Colonic mucosa (tissue), 4 donors: ENCODE results near the gene TRPV4. TPM values are rescaled to one million over a fixed set of nuclear protein-coding genes. Genes with fewer than 3 reads are reported as not detected.

Experiments used
- DNase-seq: peaks from one replicate; pipeline ENCODE4 v3.0.0-alpha.2; 2020
- H3K27ac ChIP-seq: fragments of 200-600 bp; one replicate; pipeline ENCODE4 v1.8.0; 2021
- H3K27me3 ChIP-seq: fragments of 200-600 bp; one replicate; pipeline ENCODE4 v1.8.0; 2021
- H3K36me3 ChIP-seq: fragments of 200-600 bp; one replicate; pipeline ENCODE4 v1.8.0; 2021
- H3K4me1 ChIP-seq: fragments of 200-600 bp; one replicate; pipeline ENCODE4 v1.8.0; 2021; ENCODE audit warnings: mild to moderate bottlenecking
- H3K4me3 ChIP-seq: fragments of 200-600 bp; one replicate; pipeline ENCODE4 v1.8.0; 2021
- H3K9ac ChIP-seq, 2 donors: one replicate each; pipeline ENCODE4 v1.7.0; 2013; ENCODE audit warnings: control low read depth in 2 of 2, low read depth in 2 of 2, low read length in 2 of 2
- H3K9me3 ChIP-seq: fragments of 200-600 bp; one replicate; pipeline ENCODE4 v1.8.0; 2021
- CTCF ChIP-seq: fragments of 200-600 bp; IDR thresholded peaks from one replicate; pipeline ENCODE4 v1.8.0; 2022; ENCODE audit warnings: antibody characterized with exemption, mild to moderate bottlenecking
- intact Hi-C: fragments of 100-400 bp; cut with DNase I; formaldehyde crosslinking; loops from one replicate; pipeline ENCODE4 v1.14.1; 2022
- total RNA-seq, 2 donors: library from RNA; stranded (reverse); fragmentation: NEBNext Ultra II Directional in 1 of 2; extraction: Animal tissue kit (Norgen Biotek cat#: 25700) in 1 of 2; gene quantifications; one replicate each; pipeline ENCODE4 v1.2.1, GENCODE V29; 2021
- donor health status: healthy.
- donor health status: DM: no; HTN: no; CAD: no.
- donor health status: DM: no; HTN: no; CAD: no.

The TRPV4 gene
- total RNA-seq, 2 donors from 2014 or later, result 0.10 to 0.32 TPM

GRCh38 chr12:109815757-109816617, 17.2 kb downstream of the TRPV4 start:
- Histone ChIP-seq H3K4me3 (no peak overlapping the region), H3K27ac (no peak overlapping the region), H3K4me1 (no peaks in the 10 kb centered on the region), H3K36me3 (no peaks in the 10 kb centered on the region), H3K27me3 (no peaks in the 10 kb centered on the region), H3K9me3 (no peaks in the 10 kb centered on the region), H3K9ac (no peak overlapping the region)
- intact Hi-C loops, result no loop called here
- DNase-seq, result no peak
- TF ChIP-seq CTCF, result no peak

GRCh38 chr12:109815225-109815624, 18.0 kb downstream of the TRPV4 start:
- TF ChIP-seq CTCF, result no peak
- intact Hi-C loops, result no loop called here
- no peak for DNase-seq

GRCh38 chr12:109814600-109815150, 18.5 kb downstream of the TRPV4 start:
- no peak overlapping the region for H3K9ac ChIP-seq
- DNase-seq, result no peak
- no peaks in the 10 kb centered on the region for H3K36me3 ChIP-seq
- no peaks in the 10 kb centered on the region for H3K9me3 ChIP-seq
- H3K4me1 ChIP-seq, result no peaks in the 10 kb centered on the region
- no peak overlapping the region for H3K4me3 ChIP-seq
- H3K27ac ChIP-seq, result no peak overlapping the region
- no peak for TF ChIP-seq CTCF
- no peaks in the 10 kb centered on the region for H3K27me3 ChIP-seq
- intact Hi-C loops, result no loop called here

More at GRCh38 chr12:109815225-109815624, 18.0 kb downstream of the TRPV4 start:
- H3K27me3 ChIP-seq, result no peaks in the 10 kb centered on the region
- no peak overlapping the region for H3K4me3 ChIP-seq
- no peaks in the 10 kb centered on the region for H3K36me3 ChIP-seq
- no peaks in the 10 kb centered on the region for H3K9me3 ChIP-seq
- no peak overlapping the region for H3K9ac ChIP-seq
- H3K4me1 ChIP-seq, result no peaks in the 10 kb centered on the region
- H3K27ac ChIP-seq, result no peak overlapping the region

- Histone ChIP-seq H3K27me3 (no peaks in the 10 kb centered on the region), H3K27ac (no peak overlapping the region), H3K36me3 (no peaks in the 10 kb centered on the region), H3K9me3 (no peaks in the 10 kb centered on the region), H3K9ac (no peak overlapping the region), H3K4me1 (no peaks in the 10 kb centered on the region), H3K4me3 (no peak overlapping the region)
- no peak for TF ChIP-seq CTCF
- no peak for DNase-seq
- intact Hi-C loops, result no loop called here
These were observed 19.3 kb downstream of the TRPV4 start for GRCh38 chr12:109813810-109814416.

- H3K4me3 ChIP-seq, result no peak overlapping the region
- no peak overlapping the region for H3K27ac ChIP-seq
- H3K36me3 ChIP-seq, result no peaks in the 10 kb centered on the region
- no peaks in the 10 kb centered on the region for H3K9me3 ChIP-seq
- H3K4me1 ChIP-seq, result no peaks in the 10 kb centered on the region
- H3K9ac ChIP-seq, result no peak overlapping the region
- no peaks in the 10 kb centered on the region for H3K27me3 ChIP-seq
- DNase-seq, result no peak
- no peak for TF ChIP-seq CTCF
- intact Hi-C loops, result no loop called here
These were observed 21.6 kb downstream of the TRPV4 start for GRCh38 chr12:109811624-109811995.
